OCI-LY1 (cell line): ENCODE data around the gene PDE6G.

Experiments
- CTCF ChIP-seq: fragments of 200-600 bp; sonication (generic), shearing (Covaris generic); IDR thresholded peaks from 2 replicates; pipeline ENCODE4 v1.5.1; 2017; ENCODE audit warnings: mild to moderate bottlenecking, antibody characterized with exemption, low read length, moderate library complexity, mixed read lengths
- EZH2 ChIP-seq: fragments of 200-600 bp; sonication (generic), shearing (Covaris generic); IDR thresholded peaks from 2 replicates; pipeline ENCODE4 v1.8.0; 2017; ENCODE audit warnings: borderline replicate concordance, mixed run types, mild to moderate bottlenecking, antibody characterized with exemption, low read length, moderate library complexity, mixed read lengths

GRCh38 chr17:81666342-81667191 is 10.2 kb upstream of the PDE6G start, which contains the start of the genes CCDC137 and OXLD1:
- TF ChIP-seq CTCF (no peak), EZH2 (no peak)
